Stimulated activated CD4-positive, alpha-beta T cell treated with anti-CD3 and anti-CD28 coated beads, TNF-alpha, amount 100 ng/mL, for 4 hours (primary cell): ENCODE data around the gene VAV2.
"Not testable (repeated sequence)": the region's sequence is repeated elsewhere in the genome, so short reads cannot be mapped to it uniquely, and the experiment has no call there.

Experiments
- DNase-seq, 3 experiments: peaks; one replicate each; pipeline ENCODE4 v3.0.0-alpha.2; 2020; ENCODE audit warnings: low read depth in 3 of 3

Gene VAV2

DNA sequence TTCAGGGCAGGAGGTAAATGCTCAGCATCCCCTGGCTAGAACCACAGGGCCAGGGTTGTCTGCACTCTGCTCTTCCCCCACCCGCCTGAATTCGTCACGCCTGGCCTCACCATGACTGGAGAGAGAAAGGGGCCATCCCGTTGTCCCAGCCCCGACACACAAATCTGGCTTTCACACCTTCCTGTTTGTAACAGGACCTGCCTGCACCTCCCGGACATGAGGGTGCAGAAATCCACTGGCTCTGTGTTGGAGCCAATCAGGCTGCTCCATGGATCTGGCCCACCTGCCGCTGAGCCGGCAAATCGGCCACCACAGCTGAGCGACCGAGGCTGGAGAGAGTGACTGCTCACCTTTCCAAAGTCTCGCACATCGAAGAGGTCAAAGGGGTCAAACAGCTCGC lies 53.4 kb downstream of the VAV2 start:
- no peak for DNase-seq

GRCh38 chr9:133938086-133938485 lies 54.0 kb downstream of the VAV2 start:
- no peak for DNase-seq

DNA sequence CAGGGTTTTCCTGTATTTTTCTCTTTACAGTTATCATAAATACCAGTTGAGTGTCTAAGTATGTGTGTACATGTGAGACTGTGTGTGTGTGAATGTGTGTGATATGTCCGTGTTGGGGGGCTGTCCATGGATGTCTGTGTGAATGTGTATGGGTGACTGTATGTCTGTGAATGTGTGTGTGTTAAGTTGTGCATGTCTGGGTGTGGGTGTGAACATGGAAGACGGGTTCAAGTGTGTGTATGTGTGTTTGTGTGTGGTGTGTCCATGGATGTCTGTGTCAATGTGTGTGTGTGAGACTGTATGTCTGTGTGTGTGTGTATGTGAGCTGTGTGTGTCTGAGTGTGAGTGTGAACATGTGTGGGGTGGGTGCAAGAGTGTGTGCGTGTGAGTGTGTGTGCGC lies 55.0 kb downstream of the VAV2 start:
- no peak for DNase-seq

GRCh38 chr9:133935328-133936005 lies 56.7 kb downstream of the VAV2 start:
- DNase-seq, result no peak

DNA sequence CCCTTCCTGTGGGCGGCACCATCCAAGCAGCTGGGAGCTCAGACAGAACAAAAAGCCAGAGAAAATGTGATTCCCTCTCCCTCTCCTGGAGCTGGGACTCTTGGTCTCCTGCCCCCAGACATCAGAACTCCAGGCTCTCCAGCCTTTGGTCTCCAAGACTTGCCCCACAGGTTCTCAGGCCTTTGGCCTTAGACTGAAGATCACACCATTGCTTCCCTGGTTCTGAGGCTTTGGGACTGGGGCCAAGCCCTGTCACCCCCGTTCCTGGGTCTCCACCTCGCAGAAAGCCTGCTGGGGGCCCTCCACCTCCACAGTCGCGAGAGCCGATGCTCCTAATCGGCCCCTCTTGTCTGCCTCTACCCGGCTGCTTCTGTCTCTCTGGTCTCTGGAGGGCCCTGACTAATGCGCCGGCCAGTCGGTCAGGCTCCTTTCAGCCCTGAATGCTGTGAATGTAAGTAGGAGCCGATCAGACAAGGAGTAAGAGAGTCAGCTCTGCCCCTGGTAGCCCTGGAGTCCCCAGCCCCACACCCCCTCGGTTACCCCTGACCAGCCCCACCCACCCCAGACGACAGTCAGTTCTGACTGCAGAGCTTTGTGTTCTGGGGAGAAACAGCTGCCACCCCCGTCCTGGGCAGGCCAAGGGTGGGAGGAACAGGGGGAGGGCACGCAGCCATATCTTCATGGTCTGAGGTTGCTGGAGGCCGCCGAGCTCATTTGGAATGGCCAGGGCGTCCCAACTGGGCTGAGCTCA lies 57.5 kb downstream of the VAV2 start:
- no peak for DNase-seq

GRCh38 chr9:133933426-133934026 lies 58.6 kb downstream of the VAV2 start:
- no peak for DNase-seq

DNA sequence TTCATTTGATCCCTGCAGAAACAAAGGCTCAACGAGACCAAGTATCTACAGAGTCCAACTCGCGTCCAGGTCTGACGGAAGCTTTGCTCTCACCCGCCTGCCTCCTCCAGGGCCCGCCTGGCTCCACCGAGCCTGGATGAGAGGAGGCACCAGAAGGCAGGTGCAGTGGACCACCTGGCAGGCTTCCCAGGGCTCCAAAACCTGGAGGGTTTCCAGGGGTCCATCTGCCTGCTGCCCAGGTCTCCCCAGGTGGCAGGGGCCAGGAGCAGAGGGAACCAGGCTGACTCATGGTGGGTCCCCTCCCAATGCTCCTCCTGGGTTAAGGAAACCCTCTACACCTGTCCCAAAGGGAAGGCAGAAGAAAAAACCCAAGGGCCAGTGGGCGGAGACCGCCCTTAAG lies 59.5 kb downstream of the VAV2 start:
- DNase-seq, result no peak

- no peak for DNase-seq
These were observed 59.9 kb downstream of the VAV2 start for GRCh38 chr9:133932181-133932580.

GRCh38 chr9:133930682-133931485 lies 61.2 kb downstream of the VAV2 start:
- DNase-seq, result no peak

DNA sequence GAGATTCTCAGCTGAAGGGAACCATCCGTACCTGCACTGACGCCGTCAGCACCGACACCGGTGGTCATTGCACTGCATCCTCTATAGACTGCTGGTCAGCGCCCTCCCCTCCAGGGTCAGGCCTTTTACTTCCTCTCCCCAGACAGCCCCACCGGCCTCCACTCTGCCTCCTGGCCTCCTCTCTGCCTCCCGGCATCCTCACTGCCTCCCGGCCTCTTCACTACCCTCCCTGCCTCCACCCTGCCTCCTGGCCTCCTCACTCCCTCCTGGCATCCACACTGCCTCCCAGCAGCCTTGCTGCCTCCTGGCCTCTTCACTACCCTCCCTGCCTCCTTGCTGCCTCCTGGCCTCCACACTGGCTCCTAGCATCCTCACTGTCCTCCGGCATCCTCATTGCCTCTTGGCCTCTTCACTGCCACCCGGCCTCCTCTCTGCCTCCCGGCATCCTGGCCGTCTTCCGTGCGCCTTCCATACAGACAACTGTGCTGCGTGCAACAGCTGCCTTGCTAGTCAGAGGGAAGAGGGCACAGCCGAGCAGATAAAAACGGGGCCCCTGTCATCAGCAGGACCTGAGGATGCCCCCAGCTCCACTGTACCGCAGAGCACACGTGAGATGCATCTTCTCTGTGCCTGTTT lies 62.0 kb downstream of the VAV2 start:
- DNase-seq, result no peak

DNA sequence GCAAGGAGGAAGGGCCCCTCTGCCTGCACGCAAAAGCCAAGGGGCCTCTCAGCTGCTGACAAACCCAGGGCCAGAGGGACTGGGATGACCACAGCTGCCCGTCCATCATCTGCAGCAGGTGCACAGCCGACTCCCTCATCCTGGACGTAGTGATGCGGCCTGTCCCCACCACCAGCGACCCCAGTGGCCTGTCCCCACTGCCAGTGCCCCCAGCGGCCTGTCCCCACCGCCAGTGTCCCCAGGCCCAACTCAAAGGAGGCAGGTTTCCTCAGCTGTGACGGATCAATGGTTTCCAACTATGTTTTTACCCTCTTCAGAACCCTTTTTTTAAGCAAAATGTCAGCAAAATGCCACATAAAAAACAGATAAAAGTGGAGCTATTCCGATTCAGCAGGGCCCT lies 62.5 kb downstream of the VAV2 start:
- no peak for DNase-seq

- no peak for DNase-seq
These were observed 63.8 kb downstream of the VAV2 start for GRCh38 chr9:133928248-133928764.

- DNase-seq, result no peak
These were observed 65.1 kb downstream of the VAV2 start for GRCh38 chr9:133927041-133927440.

GRCh38 chr9:133926165-133926856 lies 65.8 kb downstream of the VAV2 start:
- DNase-seq, result no peak

DNA sequence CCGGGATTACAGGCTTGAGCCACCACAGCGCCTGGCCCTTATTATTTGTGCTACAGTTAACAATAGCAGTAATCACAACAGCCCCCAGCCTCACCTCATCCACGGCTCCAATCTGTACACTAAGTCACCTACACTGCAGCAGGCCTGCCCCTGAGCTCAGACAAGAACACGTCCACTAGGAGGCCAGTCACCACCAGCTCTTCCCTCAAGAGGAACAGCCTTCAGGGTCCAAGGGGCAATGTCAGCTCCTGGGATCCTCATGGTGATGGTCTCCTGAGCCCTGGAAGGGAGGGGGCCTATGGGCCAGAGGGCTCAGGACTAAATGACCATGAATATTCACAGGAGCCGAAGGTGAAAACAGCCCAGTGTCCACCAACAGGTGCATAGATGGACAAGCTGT lies 67.7 kb downstream of the VAV2 start:
- no peak for DNase-seq

- not testable (repeated sequence) for DNase-seq
These were observed 68.5 kb downstream of the VAV2 start for GRCh38 chr9:133923608-133924007.

GRCh38 chr9:133921866-133922265 lies 70.3 kb downstream of the VAV2 start:
- DNase-seq, result no peak

DNA sequence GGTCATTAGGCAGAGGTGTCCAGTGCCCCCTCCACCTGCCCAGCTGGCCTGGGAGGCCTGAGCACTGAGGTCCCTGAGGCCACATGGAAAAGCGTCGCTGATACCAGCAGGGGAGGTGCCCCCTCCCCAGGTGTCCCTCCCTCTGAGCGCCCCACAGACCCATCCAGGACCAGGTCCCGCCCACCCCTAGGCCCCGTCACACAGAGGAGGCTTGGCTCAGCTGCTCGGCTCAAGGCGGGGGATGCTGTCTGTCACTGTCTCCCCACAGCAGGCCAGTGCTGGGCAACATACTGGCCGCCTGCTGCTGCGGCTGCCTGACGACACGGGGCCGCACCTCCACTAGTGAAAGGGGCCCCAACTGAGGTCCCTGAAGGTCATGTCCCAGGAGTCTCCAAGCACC lies 71.7 kb downstream of the VAV2 start:
- DNase-seq, result no peak

DNA sequence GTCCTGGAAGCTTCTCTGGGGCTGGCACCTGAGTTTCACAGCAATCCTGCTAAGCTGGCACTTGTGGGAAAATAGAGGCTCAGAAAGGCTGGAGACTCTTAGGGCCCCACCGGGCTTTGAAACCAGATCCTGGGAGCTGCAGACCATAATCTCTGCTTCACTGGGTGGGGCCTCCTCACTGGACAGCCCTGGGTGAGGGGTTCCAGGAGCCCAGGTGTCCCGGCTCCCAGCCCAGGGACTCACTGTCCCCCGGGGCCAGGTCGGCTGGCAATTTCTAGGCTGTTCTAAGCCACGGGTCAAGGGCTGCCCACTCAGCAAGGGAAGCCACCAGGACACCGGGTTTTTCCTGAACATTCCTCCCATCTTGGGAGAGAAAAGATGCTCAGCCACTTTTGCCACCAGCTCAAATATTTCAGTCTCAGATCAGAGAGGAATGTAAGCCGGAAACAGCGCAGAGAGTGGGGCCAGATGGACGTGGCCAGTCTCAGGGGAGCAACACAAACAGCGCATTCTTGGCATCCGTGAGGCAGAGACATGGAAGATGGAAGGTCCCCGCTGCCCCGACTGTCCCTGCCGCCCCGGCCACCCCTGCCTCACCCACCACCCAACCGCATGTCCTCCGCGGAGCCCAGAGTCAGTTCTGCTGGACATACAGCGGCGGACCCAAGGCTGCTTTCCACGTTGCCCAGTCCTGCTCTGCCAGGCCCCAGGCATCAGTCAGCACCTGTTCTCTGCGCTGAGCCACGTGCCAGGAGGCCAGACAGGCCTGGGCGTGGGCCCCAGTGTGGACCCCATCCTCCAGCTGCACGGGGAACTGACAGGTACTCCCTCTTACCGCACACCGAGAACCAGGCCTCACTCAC lies 72.6 kb downstream of the VAV2 start:
- DNase-seq, result no peak
